NCI-H345 treated with DMSO at 0.1 percent for 48 hours (cell line): Measurements from ENCODE around the gene MAP7D1.
"Not testable (repeated sequence)": the region's sequence is repeated elsewhere in the genome, so short reads cannot be mapped to it uniquely, and the experiment has no call there.

Experiments
- DNase-seq: peaks from one replicate; lab custom pipeline; 2025; ENCODE audit not compliant: unreplicated experiment; lab: John Stamatoyannopoulos, UW

The MAP7D1 gene

GRCh38 chr1:36199934-36200741, 44.2 kb downstream of the MAP7D1 start:
- no peak for DNase-seq

DNA sequence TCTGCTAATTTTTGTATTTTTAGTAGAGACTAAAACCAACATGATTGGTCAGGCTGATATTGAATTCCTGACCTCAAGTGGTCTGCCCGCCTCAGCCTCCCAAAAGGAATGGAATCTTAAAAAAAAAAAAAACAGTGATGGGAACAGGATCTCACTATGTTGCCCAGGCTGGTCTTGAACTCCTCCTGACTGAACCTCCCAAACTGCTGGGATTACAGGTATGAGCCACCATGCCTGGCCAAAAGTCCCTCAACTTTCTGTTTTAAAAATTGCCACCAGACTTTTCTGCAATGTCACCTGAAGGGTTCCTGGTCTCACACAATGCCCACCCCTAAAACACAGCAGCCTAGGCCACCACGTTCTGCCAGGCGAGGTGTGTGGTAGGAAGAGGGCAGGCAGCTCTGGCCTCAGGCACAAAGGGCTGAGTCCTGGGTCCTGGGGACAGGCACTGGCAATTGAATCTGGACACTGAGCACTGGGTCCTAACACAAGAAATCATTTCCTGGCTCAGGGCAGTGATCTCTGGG, 47.1 kb downstream of the MAP7D1 start:
- DNase-seq, result no peak

DNA sequence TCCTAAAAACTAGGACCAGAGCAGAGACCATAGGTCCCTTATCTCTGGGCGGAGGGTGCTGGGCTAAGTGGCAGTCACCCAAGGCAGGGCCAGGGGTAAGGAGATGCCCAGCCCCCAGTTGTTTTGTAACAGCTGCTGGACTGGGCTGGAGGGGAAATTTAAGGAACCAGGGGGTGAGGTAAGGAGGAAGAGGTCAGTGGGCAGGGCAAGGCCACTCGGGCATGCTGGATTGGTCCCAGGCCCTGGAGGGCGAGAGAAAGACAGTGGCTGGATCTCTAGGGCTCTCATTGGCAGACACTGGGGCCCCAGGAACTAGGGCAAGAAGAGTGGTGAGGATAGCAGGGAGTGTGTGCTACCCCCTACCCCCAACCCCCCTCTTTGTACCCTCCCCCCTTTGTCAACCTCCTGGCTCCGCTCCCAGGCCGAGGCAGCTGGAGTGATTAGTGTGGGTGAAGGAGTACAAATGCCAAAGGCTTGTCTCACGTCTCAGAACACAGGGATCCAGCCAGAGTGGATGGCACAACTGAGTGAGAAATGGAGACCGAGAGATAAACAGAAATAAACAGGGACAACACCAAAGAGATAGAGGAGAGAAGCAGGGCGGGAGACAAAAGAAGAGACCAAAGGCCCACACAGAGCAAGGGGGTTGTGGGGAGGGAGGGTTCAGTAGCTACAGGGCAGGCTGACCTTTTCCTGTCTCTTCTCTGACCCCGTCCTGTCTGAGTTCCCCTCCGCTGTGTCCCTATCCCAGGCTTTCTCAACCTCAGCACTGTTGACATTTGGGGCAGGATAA, 47.8 kb downstream of the MAP7D1 start:
- DNase-seq, result no peak

- DNase-seq, result no peak
Observed at GRCh38 chr1:36204347-36204909, 48.5 kb downstream of the MAP7D1 start.

- DNase-seq, result no peak
Observed at GRCh38 chr1:36206323-36206858, 50.4 kb downstream of the MAP7D1 start.

DNA sequence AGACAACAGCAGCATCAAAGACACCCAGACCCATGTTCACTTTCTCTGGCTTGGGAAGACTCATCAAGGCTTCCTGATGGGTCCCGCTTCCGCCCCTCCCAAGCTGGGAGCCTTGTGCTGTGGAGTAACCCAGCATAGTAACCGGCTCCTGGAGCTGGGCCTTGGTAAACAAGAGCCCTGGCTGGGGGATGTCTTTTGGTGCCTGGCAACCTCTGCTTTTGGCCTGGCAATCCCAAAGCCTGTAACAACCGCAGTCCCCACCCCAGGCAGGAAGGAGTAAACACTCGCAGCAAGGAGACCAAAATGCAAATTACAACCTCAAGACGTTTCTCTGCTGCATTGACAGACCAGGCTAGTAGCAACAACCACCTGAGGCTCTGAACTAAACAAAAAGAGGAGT, 51.4 kb downstream of the MAP7D1 start:
- DNase-seq, result no peak

DNA sequence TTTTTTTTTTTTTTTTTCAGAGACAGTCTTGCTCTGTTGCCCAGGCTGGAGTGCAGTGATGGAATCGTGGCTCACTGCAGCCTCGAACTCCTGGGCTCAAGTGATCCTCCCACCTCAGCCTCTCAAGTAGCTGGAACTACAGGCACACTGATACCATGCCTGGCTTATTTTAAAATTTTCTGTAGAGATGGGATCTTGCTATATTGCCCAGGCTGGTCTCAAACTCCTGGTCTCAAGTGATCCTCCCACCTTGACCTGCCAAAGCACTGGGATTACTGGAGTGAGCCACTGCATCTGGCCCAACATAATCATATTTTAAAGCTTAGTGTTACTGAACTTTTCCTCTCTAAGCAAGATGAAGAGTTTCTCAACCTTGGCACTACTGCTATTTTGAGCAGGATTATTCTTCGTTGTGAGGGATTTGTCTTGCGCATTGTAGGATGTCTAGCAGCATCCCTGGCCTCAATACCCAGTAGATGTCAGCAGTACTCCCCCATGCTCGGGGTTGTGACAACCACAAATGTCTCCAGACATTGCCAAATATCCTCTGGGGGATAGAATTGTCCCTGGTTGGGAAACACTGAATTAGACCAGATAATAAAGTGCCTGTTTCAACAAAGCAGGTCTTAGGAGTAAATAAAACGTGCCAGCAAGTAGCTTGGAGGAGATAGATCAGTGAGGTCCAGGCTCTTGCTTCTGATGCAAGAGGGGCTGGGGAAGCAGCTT, 53.2 kb downstream of the MAP7D1 start:
- DNase-seq, result no peak

- no peak for DNase-seq
Observed at GRCh38 chr1:36211307-36211706, 55.3 kb downstream of the MAP7D1 start.

GRCh38 chr1:36211841-36212240, 55.9 kb downstream of the MAP7D1 start:
- DNase-seq, result no peak

GRCh38 chr1:36212782-36213181, 56.8 kb downstream of the MAP7D1 start:
- DNase-seq, result no peak

GRCh38 chr1:36217670-36218069, 61.7 kb downstream of the MAP7D1 start:
- DNase-seq, result no peak

DNA sequence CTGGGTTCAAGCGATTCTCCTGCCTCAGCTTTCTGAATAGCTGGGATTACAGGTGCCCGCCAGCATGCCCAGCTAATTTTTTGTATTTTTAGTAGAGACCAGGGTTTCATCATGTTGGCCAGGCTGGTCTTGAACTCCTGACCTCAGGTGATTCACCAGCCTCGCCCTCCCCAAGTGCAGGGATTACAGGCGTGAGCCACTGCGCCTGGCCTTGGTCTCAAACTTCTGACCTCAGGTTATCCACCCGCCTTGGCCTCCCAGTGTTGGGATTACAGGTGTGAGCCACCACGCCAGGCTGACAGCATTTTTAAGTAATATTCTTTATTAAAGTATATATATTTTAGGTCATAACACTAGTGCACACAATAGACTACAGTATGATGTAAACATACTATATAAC, 65.9 kb downstream of the MAP7D1 start:
- not testable (repeated sequence) for DNase-seq

DNA sequence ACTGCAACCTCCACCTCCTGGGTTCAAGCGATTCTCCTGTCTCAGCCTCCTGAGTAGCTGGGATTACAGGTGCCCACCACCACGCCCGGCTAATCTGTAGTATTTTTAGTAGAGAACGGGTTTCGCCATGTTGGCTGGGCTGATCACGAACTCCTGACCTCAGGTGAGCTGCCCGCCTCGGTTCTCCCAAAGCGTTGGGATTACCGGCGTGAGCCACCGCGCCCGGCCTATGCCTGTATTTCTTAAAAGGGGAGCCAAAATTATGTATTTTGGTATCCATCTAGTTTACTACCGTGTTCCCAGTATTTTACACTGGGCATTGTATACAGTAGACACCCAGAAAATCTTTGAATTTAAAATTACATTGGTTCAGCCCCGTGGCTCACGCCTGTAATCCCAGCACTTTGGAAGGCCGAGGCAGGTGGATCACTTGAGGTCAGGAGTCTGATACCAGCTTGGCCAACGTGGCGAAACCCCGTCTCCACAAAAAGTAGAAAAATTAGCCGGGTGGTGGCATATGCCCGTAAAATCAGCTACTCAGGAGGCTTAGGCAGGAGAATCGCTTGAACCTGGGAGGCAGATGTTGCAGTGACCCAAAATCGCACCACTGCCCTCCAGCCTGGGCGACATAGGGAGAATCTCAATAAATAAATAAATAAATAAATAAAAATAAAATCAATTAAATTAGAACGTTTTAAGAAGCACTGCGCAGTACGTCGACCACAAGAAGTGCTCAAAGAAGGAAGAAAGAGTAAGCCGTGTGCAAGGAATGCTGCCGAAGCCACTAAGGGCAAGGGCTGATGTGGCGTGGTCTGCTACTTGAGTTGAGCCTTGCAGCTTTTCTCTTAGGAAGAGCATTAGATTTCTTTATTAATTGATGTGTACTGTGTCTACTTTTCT, 66.8 kb downstream of the MAP7D1 start:
- DNase-seq, result no peak

DNA sequence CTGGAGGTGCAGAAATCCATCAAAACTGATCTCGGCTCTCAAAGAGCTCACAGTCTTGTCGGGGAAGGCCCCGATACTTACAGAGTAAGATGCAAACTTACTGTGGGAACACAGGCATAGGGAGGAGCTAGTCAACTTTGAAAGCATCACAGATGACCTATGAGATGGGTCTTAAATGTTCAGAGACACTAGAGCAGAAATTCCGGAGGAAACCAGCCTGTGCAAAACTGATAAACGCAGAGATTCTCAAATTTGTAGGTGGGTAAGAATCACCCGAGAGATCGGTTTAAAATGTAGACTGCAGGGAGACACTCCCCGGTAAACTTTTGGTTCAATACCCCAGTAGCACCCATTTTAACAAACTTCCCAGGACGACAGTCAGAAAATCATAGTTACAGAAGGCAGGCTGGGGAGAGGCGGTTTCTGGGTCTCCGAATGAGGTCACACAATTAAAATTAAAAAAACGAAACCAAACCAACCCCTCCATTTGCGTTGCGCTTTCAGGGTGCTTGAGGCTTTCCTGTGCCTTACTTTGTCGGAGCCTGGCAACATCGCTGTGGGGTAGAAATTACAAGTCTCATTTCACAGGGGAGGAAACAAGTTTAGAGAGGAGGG, 67.5 kb downstream of the MAP7D1 start:
- no peak for DNase-seq

DNA sequence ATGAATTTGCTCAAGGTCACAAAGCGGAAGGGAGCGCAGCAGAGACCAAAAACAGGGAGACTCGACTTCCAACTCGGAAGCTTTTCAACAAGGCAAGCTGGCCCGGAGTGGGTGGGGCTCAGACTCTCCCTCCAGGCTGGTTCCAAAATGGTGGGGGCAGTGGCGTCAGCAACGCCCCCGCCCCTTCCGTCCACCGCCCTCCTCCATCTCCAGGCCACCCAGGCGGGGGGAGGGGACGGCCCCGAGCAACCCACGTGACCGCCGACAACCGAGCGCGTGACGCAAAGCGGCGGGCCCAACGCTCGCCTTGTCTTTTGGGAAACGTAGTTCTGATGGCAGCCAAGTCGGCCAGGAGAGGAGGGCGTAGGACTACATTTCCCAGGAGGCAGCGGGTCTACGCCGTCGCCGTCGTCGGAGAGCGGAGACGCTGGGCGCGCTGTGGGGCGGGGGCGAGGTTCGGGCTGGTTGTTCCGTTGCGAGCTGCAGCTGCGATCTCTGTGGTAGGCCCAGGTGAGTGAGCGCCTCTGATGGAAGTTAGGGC, 68.1 kb downstream of the MAP7D1 start, which contains the start of gene THRAP3:
Gene THRAP3 (plus strand): TSS at position 448 of the 541 bp plus-strand sequence. CDS start 58,121 bp downstream, outside the sequence.
- DNase-seq, result peak; percentile 99

- DNase-seq, result peak; percentile 84
Observed at GRCh38 chr1:36224537-36225282, 68.8 kb downstream of the MAP7D1 start.

DNA sequence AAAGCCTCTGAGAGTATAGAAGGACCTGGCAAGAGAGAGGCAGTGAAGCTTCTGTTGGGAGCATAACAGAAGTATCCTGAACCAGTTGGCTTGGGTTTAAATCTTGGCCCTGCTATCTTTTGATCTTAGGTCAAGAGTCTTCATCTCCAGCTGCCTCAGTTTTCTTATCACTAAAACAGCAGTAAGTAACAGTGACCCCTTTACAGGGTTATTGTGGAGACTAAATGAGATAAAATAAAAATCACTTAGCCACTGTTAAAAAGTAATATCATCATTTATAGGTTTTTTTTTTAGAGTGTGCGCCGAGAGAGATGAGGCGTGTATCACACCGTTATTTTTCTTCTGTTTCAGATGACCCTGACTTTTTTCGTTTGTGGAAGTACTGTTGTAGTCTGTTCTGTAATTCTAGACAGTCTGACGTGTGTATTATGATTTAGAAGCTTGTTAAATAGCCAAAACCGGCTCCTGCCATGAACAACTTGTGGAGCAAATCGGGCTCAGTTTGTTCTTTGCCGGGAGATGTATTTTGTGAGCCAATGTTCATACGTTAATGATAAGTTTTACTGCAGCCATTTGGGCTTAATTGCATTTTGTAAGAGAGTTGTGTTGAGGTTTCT, 69.4 kb downstream of the MAP7D1 start:
- DNase-seq, result no peak

DNA sequence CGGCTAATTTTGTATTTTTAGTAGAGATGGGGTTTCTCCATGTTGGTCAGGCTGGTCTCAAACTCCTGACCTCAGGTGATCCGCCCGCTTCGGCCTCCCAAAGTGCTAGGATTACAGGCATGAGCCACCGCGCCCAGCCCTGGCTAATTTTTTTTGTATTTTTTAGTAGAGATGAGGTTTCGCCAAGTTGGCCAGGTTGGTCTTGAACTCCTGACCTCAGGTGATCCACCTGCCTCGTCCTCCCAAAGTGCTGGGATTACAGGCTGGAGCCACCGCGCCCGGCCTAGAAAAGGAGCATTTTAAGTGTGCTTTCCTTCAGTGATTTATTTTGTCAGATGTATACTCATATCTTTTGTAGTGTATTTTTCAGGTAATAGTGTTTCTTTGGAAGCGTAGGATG, 74.3 kb downstream of the MAP7D1 start:
- DNase-seq, result not testable (repeated sequence)
